Parathyroid adenoma (tissue), 2 donors: ENCODE measurements around the gene OSTC.

ENCODE experiments used
- H2AFZ ChIP-seq: fragments of 300-600 bp; sonication (generic); one replicate; pipeline ENCODE4 v1.7.0; 2017; ENCODE audit warnings: antibody characterized with exemption, mild to moderate bottlenecking
- H3K27ac ChIP-seq: fragments of 300-600 bp; sonication (generic); one replicate; pipeline ENCODE4 v1.7.0; 2017
- H3K27me3 ChIP-seq: fragments of 300-600 bp; sonication (generic); one replicate; pipeline ENCODE4 v1.7.0; 2017; ENCODE audit warnings: low read length; ENCODE audit not compliant: control insufficient read depth, insufficient read depth
- H3K36me3 ChIP-seq: fragments of 300-600 bp; sonication (generic); one replicate; pipeline ENCODE4 v1.7.0; 2017; ENCODE audit warnings: low read length; ENCODE audit not compliant: control insufficient read depth, insufficient read depth
- H3K4me1 ChIP-seq: fragments of 300-600 bp; sonication (generic); one replicate; pipeline ENCODE4 v1.7.0; 2017; ENCODE audit warnings: control low read depth
- H3K4me2 ChIP-seq: fragments of 300-600 bp; sonication (generic); one replicate; pipeline ENCODE4 v1.7.0; 2017; ENCODE audit warnings: low read length
- H3K4me3 ChIP-seq: fragments of 300-600 bp; sonication (generic); one replicate; pipeline ENCODE4 v1.7.0; 2017; ENCODE audit warnings: low read depth, low read length
- H3K79me2 ChIP-seq: fragments of 300-600 bp; sonication (generic); one replicate; pipeline ENCODE4 v1.7.0; 2017; ENCODE audit warnings: control low read depth
- H3K9ac ChIP-seq: fragments of 300-600 bp; sonication (generic); one replicate; pipeline ENCODE4 v1.7.0; 2017; ENCODE audit warnings: mild to moderate bottlenecking
- H3K9me3 ChIP-seq: fragments of 300-600 bp; sonication (generic); one replicate; pipeline ENCODE4 v1.7.0; 2017; ENCODE audit warnings: low read length; ENCODE audit not compliant: control insufficient read depth
- CTCF ChIP-seq: fragments of 300-600 bp; sonication (generic); IDR thresholded peaks from one replicate; pipeline ENCODE4 v1.7.0; 2017; ENCODE audit warnings: antibody characterized with exemption, mild to moderate bottlenecking
- donor health status: primary hyperparathyroidism.

OSTC gene

GRCh38 chr4:108624263-108625056 is 25.9 kb upstream of the OSTC start:
- TF ChIP-seq CTCF = no peak
- Histone ChIP-seq H3K27ac (no peak overlapping the region), H3K36me3 (no peaks in the 10 kb centered on the region), H3K27me3 (no peaks in the 10 kb centered on the region), H3K79me2 (no peaks in the 10 kb centered on the region), H2AFZ (no peak overlapping the region), H3K4me1 (no peaks in the 10 kb centered on the region), H3K4me2 (no peak overlapping the region), H3K4me3 (no peak overlapping the region), H3K9ac (no peak overlapping the region), H3K9me3 (no peaks in the 10 kb centered on the region)

- no peak overlapping the region for H2AFZ ChIP-seq
- H3K79me2 ChIP-seq = no peaks in the 10 kb centered on the region
- H3K9ac ChIP-seq = no peak overlapping the region
- H3K9me3 ChIP-seq = no peaks in the 10 kb centered on the region
- TF ChIP-seq CTCF = no peak
- H3K36me3 ChIP-seq = no peaks in the 10 kb centered on the region
- no peak overlapping the region for H3K4me3 ChIP-seq
- no peaks in the 10 kb centered on the region for H3K4me1 ChIP-seq
- no peak overlapping the region for H3K4me2 ChIP-seq
- no peaks in the 10 kb centered on the region for H3K27me3 ChIP-seq
- H3K27ac ChIP-seq = no peak overlapping the region
These were observed 24.3 kb upstream of the OSTC start for GRCh38 chr4:108626056-108626455.

GRCh38 chr4:108628411-108628810 is 22.0 kb upstream of the OSTC start:
- Histone ChIP-seq H3K4me2 (no peak overlapping the region), H3K27ac (no peak overlapping the region), H3K79me2 (no peaks in the 10 kb centered on the region), H3K4me1 (no peaks in the 10 kb centered on the region), H3K36me3 (no peaks in the 10 kb centered on the region), H3K27me3 (no peaks in the 10 kb centered on the region), H3K4me3 (no peak overlapping the region), H3K9me3 (no peaks in the 10 kb centered on the region), H3K9ac (no peak overlapping the region), H2AFZ (no peak overlapping the region)
- no peak for TF ChIP-seq CTCF

GRCh38 chr4:108635070-108635655 is 15.2 kb upstream of the OSTC start:
- H3K27ac ChIP-seq = no peak overlapping the region
- no peak overlapping the region for H3K4me3 ChIP-seq
- H2AFZ ChIP-seq = no peak overlapping the region
- H3K9me3 ChIP-seq = no peaks in the 10 kb centered on the region
- H3K79me2 ChIP-seq = no peaks in the 10 kb centered on the region
- no peak overlapping the region for H3K9ac ChIP-seq
- TF ChIP-seq CTCF = no peak
- H3K4me1 ChIP-seq = no peaks in the 10 kb centered on the region
- no peaks in the 10 kb centered on the region for H3K36me3 ChIP-seq
- H3K4me2 ChIP-seq = no peak overlapping the region
- H3K27me3 ChIP-seq = no peaks in the 10 kb centered on the region

- H3K4me3 ChIP-seq = no peak overlapping the region
- no peaks in the 10 kb centered on the region for H3K36me3 ChIP-seq
- H3K27me3 ChIP-seq = no peaks in the 10 kb centered on the region
- no peak overlapping the region for H2AFZ ChIP-seq
- no peak overlapping the region for H3K27ac ChIP-seq
- no peaks in the 10 kb centered on the region for H3K79me2 ChIP-seq
- no peaks in the 10 kb centered on the region for H3K4me1 ChIP-seq
- H3K9me3 ChIP-seq = no peaks in the 10 kb centered on the region
- no peak for TF ChIP-seq CTCF
- no peak overlapping the region for H3K4me2 ChIP-seq
- no peak overlapping the region for H3K9ac ChIP-seq
These were observed 14.2 kb upstream of the OSTC start for GRCh38 chr4:108636246-108636645.
